SK-N-SH treated with all-trans-retinoic acid at 6 μM for 48 hours (cell line): ENCODE measurements around the gene CPSF4L.

Source experiments
- ATAC-seq: fragments of 200-7000 bp; cut with Tn5 transposase; 3 replicates; pipeline ENCODE4 v1.9.1; 2020; ENCODE audit warnings: mild to moderate bottlenecking, moderate library complexity
- ARNTL ChIP-seq: fragments of 450-650 bp; formaldehyde crosslinking; IDR thresholded peaks from 2 replicates; pipeline ENCODE4 v1.5.0; 2020; ENCODE audit warnings: low read depth, mild to moderate bottlenecking, moderate library complexity, borderline replicate concordance
- BACH2 ChIP-seq: fragments of 250-450 bp; sonication (Bioruptor Pico); IDR thresholded peaks from 2 replicates; pipeline ENCODE4 v1.9.0; 2021; ENCODE audit warnings: mild to moderate bottlenecking, borderline replicate concordance
- CSDC2 ChIP-seq: fragments of 250-450 bp; sonication (Bioruptor Pico); IDR thresholded peaks from 2 replicates; pipeline ENCODE4 v1.5.0; 2020; ENCODE audit warnings: mild to moderate bottlenecking, moderate library complexity
- CSRNP3 ChIP-seq: fragments of 250-450 bp; sonication (Bioruptor Pico); IDR thresholded peaks from 2 replicates; pipeline ENCODE4 v1.5.1; 2021; ENCODE audit warnings: mild to moderate bottlenecking, moderate library complexity
- ESRRG ChIP-seq: fragments of 250-450 bp; sonication (Bioruptor Pico); IDR thresholded peaks from 2 replicates; pipeline ENCODE4 v1.6.1; 2021; ENCODE audit warnings: mild to moderate bottlenecking
- GLIS3 ChIP-seq: fragments of 250-450 bp; sonication (Bioruptor Pico); IDR thresholded peaks from 2 replicates; pipeline ENCODE4 v1.5.0; 2020; ENCODE audit warnings: mild to moderate bottlenecking, moderate library complexity
- OSR1 ChIP-seq: fragments of 250-450 bp; sonication (Bioruptor Pico); IDR thresholded peaks from 2 replicates; pipeline ENCODE4 v1.8.0; 2022; ENCODE audit warnings: moderate library complexity, mild to moderate bottlenecking, inconsistent platforms
- PATZ1 ChIP-seq: fragments of 250-450 bp; sonication (Bioruptor Pico); IDR thresholded peaks from 2 replicates; pipeline ENCODE4 v1.8.0; 2020; ENCODE audit warnings: mild to moderate bottlenecking, moderate library complexity, borderline replicate concordance
- POU6F1 ChIP-seq: fragments of 250-450 bp; sonication (Bioruptor Pico); IDR thresholded peaks from 2 replicates; pipeline ENCODE4 v1.8.0; 2021; ENCODE audit warnings: low read depth, mild to moderate bottlenecking, moderate library complexity, borderline replicate concordance
- RARB ChIP-seq: fragments of 250-450 bp; sonication (Bioruptor Pico); IDR thresholded peaks from 2 replicates; pipeline ENCODE4 v1.8.0; 2021; ENCODE audit warnings: mild to moderate bottlenecking, moderate library complexity
- SNAI2 ChIP-seq: fragments of 250-450 bp; sonication (Bioruptor Pico); IDR thresholded peaks from 2 replicates; pipeline ENCODE4 v1.5.0; 2020; ENCODE audit warnings: mild to moderate bottlenecking, moderate library complexity
- TCF4 ChIP-seq: fragments of 250-450 bp; sonication (Bioruptor Pico); IDR thresholded peaks from 2 replicates; pipeline ENCODE4 v1.8.0; 2021; ENCODE audit warnings: mild to moderate bottlenecking, moderate library complexity, borderline replicate concordance
- TOX ChIP-seq: fragments of 250-450 bp; sonication (Bioruptor Pico); IDR thresholded peaks from 2 replicates; pipeline ENCODE4 v1.8.0; 2021; ENCODE audit warnings: mild to moderate bottlenecking, moderate library complexity, borderline replicate concordance
- ZFP3 ChIP-seq: fragments of 250-450 bp; sonication (Bioruptor Pico); IDR thresholded peaks from 2 replicates; pipeline ENCODE4 v1.5.0; 2020; ENCODE audit warnings: mild to moderate bottlenecking, moderate library complexity
- ZFP30 ChIP-seq: fragments of 450-650 bp; formaldehyde crosslinking; IDR thresholded peaks from 2 replicates; pipeline ENCODE4 v1.5.0; 2022; ENCODE audit warnings: mild to moderate bottlenecking, moderate library complexity
- ZNF565 ChIP-seq: fragments of 450-650 bp; formaldehyde crosslinking; conservative IDR thresholded peaks from 2 replicates; pipeline ENCODE4 v1.5.0; 2020; ENCODE audit warnings: low read depth, mild to moderate bottlenecking, moderate library complexity
- ZNF70 ChIP-seq: fragments of 450-650 bp; formaldehyde crosslinking; IDR thresholded peaks from 2 replicates; pipeline ENCODE4 v1.5.0; 2020; ENCODE audit warnings: mild to moderate bottlenecking, moderate library complexity
- ZNF8 ChIP-seq: fragments of 450-650 bp; formaldehyde crosslinking; IDR thresholded peaks from 2 replicates; pipeline ENCODE4 v1.5.0; 2020; ENCODE audit warnings: mild to moderate bottlenecking, moderate library complexity
- TF ChIP-seq, protein P1 (sequence below): fragments of 250-450 bp; sonication (Bioruptor Pico); IDR thresholded peaks from 2 replicates; pipeline ENCODE4 v1.5.1; 2020; ENCODE audit warnings: low read depth, mild to moderate bottlenecking, moderate library complexity

The CPSF4L gene

DNA sequence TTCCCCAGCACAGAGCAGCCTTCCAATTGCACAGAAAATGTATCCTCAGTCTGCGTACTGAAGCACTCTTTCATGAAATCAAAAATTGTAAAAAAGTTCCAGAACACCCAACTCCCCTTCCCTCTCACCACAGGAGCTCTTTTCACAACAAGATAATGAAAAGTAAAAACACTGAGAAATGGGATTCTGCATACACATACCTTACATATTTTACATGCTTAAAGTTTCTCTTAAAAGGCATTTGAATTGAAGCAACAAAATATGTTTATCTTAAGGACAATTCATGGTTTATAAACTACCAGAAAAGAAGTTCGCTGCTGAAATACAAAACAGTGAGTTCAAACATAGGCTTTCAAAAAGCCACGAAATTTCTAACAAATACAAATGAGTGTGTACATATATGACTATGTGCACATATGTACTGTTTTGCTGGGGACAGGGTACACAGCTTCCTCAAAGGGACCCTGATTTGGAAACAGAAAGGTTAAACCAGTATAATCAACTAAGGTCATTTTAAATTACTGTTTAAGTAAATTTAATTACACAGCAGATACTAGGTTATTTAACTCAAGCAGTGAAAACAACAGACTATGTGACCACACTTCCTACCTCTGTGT is 35.0 kb downstream of the CPSF4L start:
- peak; percentile 46 for ATAC-seq
- TF ChIP-seq ESRRG (no peak), POU6F1 (CRISPR knock-in tag) (no peak), ZNF8 (CRISPR knock-in tag) (no peak), ZNF70 (CRISPR knock-in tag) (no peak), GLIS3 (no peak), OSR1 (CRISPR knock-in tag) (no peak), SNAI2 (CRISPR knock-in tag) (no peak), PATZ1 (CRISPR knock-in tag) (no peak), BACH2 (no peak), ZNF565 (CRISPR knock-in tag) (no peak), RARB (CRISPR knock-in tag) (no peak), CSDC2 (CRISPR knock-in tag) (no peak), ARNTL (CRISPR knock-in tag) (no peak)
- TF ChIP-seq, protein P1, sequence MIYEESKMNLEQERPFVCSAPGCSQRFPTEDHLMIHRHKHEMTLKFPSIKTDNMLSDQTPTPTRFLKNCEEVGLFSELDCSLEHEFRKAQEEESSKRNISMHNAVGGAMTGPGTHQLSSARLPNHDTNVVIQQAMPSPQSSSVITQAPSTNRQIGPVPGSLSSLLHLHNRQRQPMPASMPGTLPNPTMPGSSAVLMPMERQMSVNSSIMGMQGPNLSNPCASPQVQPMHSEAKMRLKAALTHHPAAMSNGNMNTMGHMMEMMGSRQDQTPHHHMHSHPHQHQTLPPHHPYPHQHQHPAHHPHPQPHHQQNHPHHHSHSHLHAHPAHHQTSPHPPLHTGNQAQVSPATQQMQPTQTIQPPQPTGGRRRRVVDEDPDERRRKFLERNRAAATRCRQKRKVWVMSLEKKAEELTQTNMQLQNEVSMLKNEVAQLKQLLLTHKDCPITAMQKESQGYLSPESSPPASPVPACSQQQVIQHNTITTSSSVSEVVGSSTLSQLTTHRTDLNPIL (CRISPR knock-in tag) = no peak

DNA sequence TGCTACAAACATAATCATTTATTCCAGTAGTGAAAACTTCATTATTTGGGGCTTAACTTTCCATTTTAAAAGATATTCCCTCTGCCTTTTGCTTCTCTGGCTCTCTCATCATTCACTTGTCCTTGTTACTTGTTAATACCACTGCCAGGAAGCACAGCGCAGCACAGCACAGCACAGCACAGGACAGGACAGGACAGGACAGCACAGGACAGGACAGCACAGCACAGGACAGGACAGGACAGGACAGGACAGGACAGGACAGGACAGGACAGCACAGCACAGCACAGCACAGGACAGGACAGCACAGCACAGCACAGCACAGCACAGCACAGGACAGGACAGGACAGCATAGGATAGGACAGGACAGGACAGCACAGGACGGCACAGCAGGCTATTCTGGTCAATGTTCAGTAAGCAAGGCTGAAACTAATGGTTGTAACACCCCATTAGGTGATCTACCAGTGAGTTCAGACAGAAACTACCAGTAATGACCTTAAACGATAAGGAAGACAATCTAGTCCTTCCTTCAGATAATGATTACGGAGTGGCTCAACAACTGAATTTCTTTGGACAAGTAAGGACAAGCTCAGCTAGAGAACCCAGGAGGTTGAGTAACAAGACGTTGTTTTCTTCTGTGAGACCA is 36.9 kb downstream of the CPSF4L start:
- TF ChIP-seq ZFP3 (CRISPR knock-in tag) (no peak), POU6F1 (CRISPR knock-in tag) (no peak), TCF4 (CRISPR knock-in tag) (no peak), ARNTL (CRISPR knock-in tag) (no peak), TOX (CRISPR knock-in tag) (no peak), ZFP30 (CRISPR knock-in tag) (no peak), RARB (CRISPR knock-in tag) (no peak)
- TF ChIP-seq, protein P1 (CRISPR knock-in tag) = no peak
- no peak for ATAC-seq

DNA sequence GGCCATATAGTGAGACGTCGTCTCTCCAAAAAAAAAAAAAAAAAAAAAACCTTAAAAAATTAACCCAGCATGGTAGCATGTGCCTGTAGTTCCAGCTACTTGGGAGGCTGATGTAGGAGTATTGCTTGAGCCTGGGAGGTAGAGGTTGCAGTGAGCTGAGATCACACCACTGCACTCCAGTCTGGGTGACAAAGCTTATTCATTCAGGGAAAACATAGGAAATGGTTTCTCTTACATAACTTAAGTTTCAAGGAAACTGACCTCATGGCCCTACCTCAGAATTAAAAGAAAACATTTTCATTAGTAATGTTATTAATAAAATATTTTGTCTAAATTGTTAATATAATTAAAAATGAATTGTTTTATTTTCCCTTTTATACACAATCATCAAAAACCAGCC is 37.4 kb downstream of the CPSF4L start:
- ATAC-seq = no peak
- no peak for TF ChIP-seq CSDC2 (CRISPR knock-in tag)
- TF ChIP-seq, all 23 proteins: peak for 0

DNA sequence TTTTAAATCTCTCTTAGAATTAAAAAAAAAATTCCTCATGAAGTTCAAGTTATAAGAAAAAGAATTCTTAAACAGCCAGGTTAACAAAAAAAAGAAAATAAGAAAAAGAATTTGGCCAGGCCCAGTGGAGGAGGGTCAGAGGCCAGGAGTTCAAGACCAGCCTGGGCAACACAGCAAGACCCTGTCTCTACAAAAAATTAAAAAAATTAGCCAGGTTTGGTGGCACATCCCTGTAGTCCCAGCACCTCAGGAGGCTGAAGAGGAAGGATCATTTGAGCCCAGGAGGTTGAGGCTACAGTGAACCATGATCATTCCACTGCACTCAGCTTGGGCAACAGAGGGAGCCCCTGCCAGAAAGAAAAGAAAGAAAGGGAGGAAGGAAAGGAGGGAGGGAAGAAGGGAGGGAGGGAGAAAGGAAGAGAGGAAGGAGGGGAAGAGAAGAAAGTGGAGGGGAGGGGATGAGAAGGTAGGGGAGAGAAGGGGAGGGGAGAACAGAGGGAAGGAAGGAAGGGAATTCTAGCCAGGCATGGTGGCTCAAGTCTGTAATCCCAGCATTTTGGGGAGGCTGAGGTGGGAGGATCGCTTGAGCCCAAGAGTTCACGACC is 38.0 kb downstream of the CPSF4L start:
- TF ChIP-seq CSDC2 (CRISPR knock-in tag) (no peak), GLIS3 (no peak), PATZ1 (CRISPR knock-in tag) (no peak), ZNF70 (CRISPR knock-in tag) (no peak), OSR1 (CRISPR knock-in tag) (no peak), CSRNP3 (CRISPR knock-in tag) (no peak), SNAI2 (CRISPR knock-in tag) (no peak), ARNTL (CRISPR knock-in tag) (no peak), ZFP30 (CRISPR knock-in tag) (no peak)
- TF ChIP-seq, protein P1 (CRISPR knock-in tag) = no peak
- TF ChIP-seq, all 23 proteins: peak for 0
- ATAC-seq = no peak
